Measurements from ENCODE around the gene WDR64. TPM values are rescaled to one million over a fixed set of nuclear protein-coding genes. Genes with fewer than 3 reads are reported as not detected.

WDR64 gene
- total RNA-seq, 1 donor from 2014 or later: not detected

DNA sequence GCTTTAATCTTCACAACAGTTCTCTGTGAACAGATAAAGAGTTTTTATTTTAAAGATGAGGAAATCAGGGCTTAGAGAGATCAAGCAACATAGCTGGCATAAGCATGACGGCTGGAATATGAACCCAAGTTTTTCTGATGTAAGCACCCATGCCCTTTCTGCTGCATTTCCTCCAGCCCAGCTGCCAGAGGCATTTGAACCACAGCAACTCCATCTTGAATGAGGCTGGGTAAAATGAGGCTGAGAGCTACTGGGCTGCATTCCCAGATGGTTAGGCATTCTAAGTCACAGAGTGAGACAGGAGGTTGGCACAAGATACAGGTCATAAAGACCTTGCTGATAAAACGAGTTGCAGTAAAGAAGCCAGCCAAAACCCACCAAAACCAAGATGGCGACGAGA lies 90.0 kb downstream of the WDR64 start:
- TF ChIP-seq, protein P1, sequence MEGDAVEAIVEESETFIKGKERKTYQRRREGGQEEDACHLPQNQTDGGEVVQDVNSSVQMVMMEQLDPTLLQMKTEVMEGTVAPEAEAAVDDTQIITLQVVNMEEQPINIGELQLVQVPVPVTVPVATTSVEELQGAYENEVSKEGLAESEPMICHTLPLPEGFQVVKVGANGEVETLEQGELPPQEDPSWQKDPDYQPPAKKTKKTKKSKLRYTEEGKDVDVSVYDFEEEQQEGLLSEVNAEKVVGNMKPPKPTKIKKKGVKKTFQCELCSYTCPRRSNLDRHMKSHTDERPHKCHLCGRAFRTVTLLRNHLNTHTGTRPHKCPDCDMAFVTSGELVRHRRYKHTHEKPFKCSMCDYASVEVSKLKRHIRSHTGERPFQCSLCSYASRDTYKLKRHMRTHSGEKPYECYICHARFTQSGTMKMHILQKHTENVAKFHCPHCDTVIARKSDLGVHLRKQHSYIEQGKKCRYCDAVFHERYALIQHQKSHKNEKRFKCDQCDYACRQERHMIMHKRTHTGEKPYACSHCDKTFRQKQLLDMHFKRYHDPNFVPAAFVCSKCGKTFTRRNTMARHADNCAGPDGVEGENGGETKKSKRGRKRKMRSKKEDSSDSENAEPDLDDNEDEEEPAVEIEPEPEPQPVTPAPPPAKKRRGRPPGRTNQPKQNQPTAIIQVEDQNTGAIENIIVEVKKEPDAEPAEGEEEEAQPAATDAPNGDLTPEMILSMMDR (IDR thresholded peaks at IDR 0.05; ENCODE audit: insufficient read depth, low read length, poor library complexity, severe bottlenecking): no peak
- no peak overlapping the region for H3K4me3 ChIP-seq (ENCODE audit: low read depth, low read length)
- no peaks in the 10 kb centered on the region for H3K36me3 ChIP-seq (ENCODE audit: control insufficient read depth, insufficient read depth, low read length)
- H3K27me3 ChIP-seq (ENCODE audit: control insufficient read depth, insufficient read depth, low read length): no peaks in the 10 kb centered on the region
- DNase-seq (ENCODE audit: low read depth): no peak

DNA sequence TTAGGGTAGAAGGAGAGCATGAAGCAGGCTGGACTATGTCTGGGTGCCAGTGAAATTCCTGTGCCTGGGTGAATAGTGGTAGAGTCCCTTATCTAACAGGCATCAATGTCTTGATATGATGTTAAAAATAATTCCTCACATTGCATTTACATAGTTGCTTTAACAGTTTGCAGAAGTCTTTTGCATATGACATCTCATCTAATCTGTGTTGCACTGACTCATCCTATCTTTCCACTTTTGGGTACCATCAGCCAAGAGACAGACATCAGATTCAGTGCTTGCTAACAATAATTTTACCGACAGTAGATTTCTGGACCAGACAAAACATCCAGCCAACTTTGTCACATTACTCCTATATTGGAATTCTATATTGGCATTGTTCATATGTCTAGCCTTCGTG lies 92.5 kb downstream of the WDR64 start:
- Histone ChIP-seq H3K36me3 (ENCODE audit: control insufficient read depth, insufficient read depth, low read length) (no peaks in the 10 kb centered on the region), H3K4me3 (ENCODE audit: low read depth, low read length) (no peak overlapping the region), H3K27me3 (ENCODE audit: control insufficient read depth, insufficient read depth, low read length) (no peaks in the 10 kb centered on the region)
- TF ChIP-seq, protein P1 (IDR thresholded peaks at IDR 0.05; ENCODE audit: insufficient read depth, low read length, poor library complexity, severe bottlenecking): no peak
- no peak for DNase-seq (ENCODE audit: low read depth)

DNA sequence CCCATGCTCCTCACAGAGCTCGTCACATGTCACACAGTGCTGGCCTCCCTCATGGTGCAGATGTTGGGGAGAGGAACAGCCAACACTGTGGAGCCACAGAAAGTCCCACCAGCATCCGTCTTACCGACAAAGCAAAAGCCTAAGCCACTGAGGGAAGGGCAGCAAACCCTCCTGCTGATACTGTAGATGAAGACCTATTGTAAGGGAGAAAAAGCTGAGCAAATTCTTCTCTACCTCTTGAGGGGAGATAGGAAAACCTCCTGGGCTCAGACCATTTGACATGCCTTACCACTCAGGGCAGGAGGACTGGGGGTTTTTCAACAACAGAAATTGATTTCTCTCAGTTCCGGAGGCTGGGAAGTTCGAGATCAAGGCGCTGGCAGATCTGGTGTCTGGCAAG lies 95.9 kb downstream of the WDR64 start:
- H3K36me3 ChIP-seq (ENCODE audit: control insufficient read depth, insufficient read depth, low read length): no peaks in the 10 kb centered on the region
- no peak overlapping the region for H3K4me3 ChIP-seq (ENCODE audit: low read depth, low read length)
- no peaks in the 10 kb centered on the region for H3K27me3 ChIP-seq (ENCODE audit: control insufficient read depth, insufficient read depth, low read length)
- no peak for DNase-seq (ENCODE audit: low read depth)
- TF ChIP-seq, protein P1 (IDR thresholded peaks at IDR 0.05; ENCODE audit: insufficient read depth, low read length, poor library complexity, severe bottlenecking): no peak

DNA sequence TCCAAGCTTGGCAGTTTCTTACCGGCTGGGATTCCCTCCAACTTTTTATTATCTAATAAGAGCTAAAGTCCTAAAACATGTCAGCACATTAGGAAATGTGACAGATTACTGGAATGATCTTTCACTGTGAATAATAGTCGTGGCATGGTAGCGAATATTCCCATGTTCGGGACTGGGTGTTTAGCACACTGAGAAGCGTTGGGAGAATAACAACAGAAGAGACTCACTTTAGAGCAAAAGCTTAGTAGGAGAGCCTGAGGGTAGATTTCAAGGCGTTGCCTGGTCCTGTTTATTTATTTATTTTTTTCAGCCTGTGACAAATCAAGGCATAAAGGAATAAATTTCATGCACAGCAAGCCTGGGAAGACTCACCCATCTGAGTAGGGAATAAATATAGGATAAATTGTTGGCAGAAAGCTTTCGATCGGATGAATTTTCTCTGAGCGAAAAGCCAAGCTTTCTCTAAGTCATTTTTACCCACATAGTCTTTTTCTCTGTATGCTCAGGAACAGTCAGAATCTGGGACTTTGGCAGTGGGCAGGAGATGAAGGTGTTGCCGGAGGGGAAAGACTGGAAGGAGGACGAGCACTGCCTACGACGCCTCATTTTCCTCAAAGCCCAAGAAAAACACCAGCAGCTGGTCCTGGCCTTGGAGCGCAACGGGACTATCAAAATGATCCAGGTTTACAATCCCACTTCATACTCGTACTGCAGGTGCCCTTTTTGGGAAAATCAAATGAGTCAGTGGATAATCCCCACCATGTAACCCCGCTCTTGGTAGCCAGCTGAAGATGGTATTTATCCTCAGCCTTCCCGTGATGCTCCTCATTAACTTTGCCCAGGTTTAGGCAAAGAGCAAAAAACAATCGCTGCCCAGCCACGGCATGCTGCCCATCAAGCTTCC lies 97.2 kb downstream of the WDR64 start:
- H3K4me3 ChIP-seq (ENCODE audit: low read depth, low read length): no peak overlapping the region
- TF ChIP-seq, protein P1 (IDR thresholded peaks at IDR 0.05; ENCODE audit: insufficient read depth, low read length, poor library complexity, severe bottlenecking): no peak
- DNase-seq (ENCODE audit: low read depth): no peak

DNA sequence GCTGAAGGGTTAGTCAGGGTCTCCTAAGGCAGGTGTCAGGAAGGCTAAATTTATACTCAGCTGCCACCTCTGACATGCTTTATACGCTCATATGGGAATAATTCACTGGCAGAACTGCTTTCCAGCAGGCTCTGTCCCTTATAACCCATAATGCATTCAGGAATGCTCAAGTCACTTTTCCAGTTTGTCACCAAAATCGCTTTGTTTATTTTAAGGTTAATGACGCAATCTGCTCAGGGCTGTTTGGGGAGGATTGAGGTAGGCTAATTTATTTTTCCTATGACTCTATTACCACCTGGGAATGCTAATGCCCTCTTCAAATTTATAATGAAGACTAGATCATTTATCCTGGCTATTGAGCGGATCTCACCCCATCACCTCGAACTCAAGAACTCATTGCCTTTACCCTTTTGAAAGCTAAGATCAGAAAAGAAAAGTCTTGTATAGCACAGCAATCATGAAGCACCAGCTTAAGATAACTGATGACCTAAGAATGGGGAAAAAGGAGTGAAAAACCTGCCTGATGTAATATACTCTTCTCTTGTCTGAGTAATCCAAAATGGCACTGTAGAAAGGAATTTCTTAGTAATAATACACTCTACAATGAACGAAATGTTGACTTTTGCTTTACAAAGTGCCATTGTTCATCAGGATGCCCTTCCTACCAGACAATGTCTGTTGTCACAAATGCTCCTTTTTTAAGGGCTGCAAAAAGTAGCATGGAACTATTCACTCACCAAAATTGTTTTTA lies 98.0 kb downstream of the WDR64 start:
- Histone ChIP-seq H3K36me3 (ENCODE audit: control insufficient read depth, insufficient read depth, low read length) (no peaks in the 10 kb centered on the region), H3K27me3 (ENCODE audit: control insufficient read depth, insufficient read depth, low read length) (no peaks in the 10 kb centered on the region), H3K4me3 (ENCODE audit: low read depth, low read length) (no peak overlapping the region)
- TF ChIP-seq, protein P1 (IDR thresholded peaks at IDR 0.05; ENCODE audit: insufficient read depth, low read length, poor library complexity, severe bottlenecking): no peak
- no peak for DNase-seq (ENCODE audit: low read depth)

More for the DNA sequence above, 97.2 kb downstream of the WDR64 start:
- H3K27me3 ChIP-seq (ENCODE audit: control insufficient read depth, insufficient read depth, low read length): no peaks in the 10 kb centered on the region
- H3K36me3 ChIP-seq (ENCODE audit: control insufficient read depth, insufficient read depth, low read length): no peaks in the 10 kb centered on the region
